Naive thymus-derived CD4-positive, alpha-beta T cell (primary cell): ENCODE measurements around the gene GPR25. TPM values are rescaled to one million over a fixed set of nuclear protein-coding genes. Genes with fewer than 3 reads are reported as not detected.
A peak's percentile ranks its signal among the peaks of the same experiment; 100 is the strongest.

Source experiments
- ATAC-seq: fragments of 150-1000 bp; cut with Tn5 transposase; 2 replicates; pipeline ENCODE4 v1.10.0; 2021; ENCODE audit warnings: mild to moderate bottlenecking, moderate library complexity
- CTCF ChIA-PET: fragments of 350-600 bp; sonication (Branson Sonifier 250); formaldehyde crosslinking; loops from one replicate; lab custom pipeline; 2021; ENCODE audit warnings: antibody characterized with exemption; lab: Charles Lee
- POLR2A ChIA-PET: fragments of 350-600 bp; sonication (Branson Sonifier 250); formaldehyde crosslinking; loops from one replicate; lab custom pipeline; 2021; ENCODE audit warnings: antibody characterized with exemption, inconsistent platforms; lab: Charles Lee
- DNase-seq, 9 donors: peaks; one replicate each; pipeline versions ENCODE4 v3.0.0 to v3.0.0-alpha.2; 2020 to 2022; ENCODE audit warnings: mixed read lengths in 1 of 9
- H3K27ac ChIP-seq: one replicate; pipeline ENCODE4 v1.7.0; 2013; ENCODE audit warnings: mild to moderate bottlenecking, low read depth, low read length, moderate library complexity
- H3K27me3 ChIP-seq, 2 donors: one replicate each; pipeline ENCODE4 v1.7.0; 2013; ENCODE audit warnings: low read length in 2 of 2, mild to moderate bottlenecking in 2 of 2, moderate library complexity in 2 of 2; ENCODE audit not compliant: control insufficient read depth in 2 of 2, insufficient read depth in 2 of 2
- H3K36me3 ChIP-seq, 3 experiments: 1 replicate in 2 of 3; 2 replicates in 1 of 3; pipeline ENCODE4 v1.7.0; 2013; ENCODE audit warnings: low read length in 3 of 3, mild to moderate bottlenecking in 3 of 3, moderate library complexity in 1 of 3; ENCODE audit not compliant: insufficient read depth in 3 of 3, control insufficient read depth in 2 of 3
- H3K4me1 ChIP-seq, 2 donors: one replicate each; pipeline ENCODE4 v1.7.0; 2013; ENCODE audit warnings: low read length in 2 of 2, mild to moderate bottlenecking in 2 of 2, moderate library complexity in 1 of 2; ENCODE audit not compliant: control insufficient read depth in 2 of 2, insufficient read depth in 2 of 2
- H3K4me3 ChIP-seq: 2 replicates; pipeline ENCODE4 v1.7.0; 2013; ENCODE audit warnings: mild to moderate bottlenecking, low read length
- H3K9me3 ChIP-seq, 3 experiments: 1 replicate in 2 of 3; 2 replicates in 1 of 3; pipeline ENCODE4 v1.7.0; 2013; ENCODE audit warnings: low read length in 3 of 3; ENCODE audit not compliant: control insufficient read depth in 2 of 3
- H3K27ac Mint-ChIP-seq, 9 donors: one replicate each; pipeline ENCODE4 v1.8.0; 2020 to 2022; ENCODE audit warnings: mixed read lengths in 9 of 9, mild to moderate bottlenecking in 8 of 9, moderate library complexity in 5 of 9, inconsistent platforms in 2 of 9
- H3K27me3 Mint-ChIP-seq, 5 donors: one replicate each; pipeline ENCODE4 v1.8.0; 2021 to 2022; ENCODE audit warnings: mixed read lengths in 5 of 5, mild to moderate bottlenecking in 1 of 5
- H3K36me3 Mint-ChIP-seq, 5 donors: one replicate each; pipeline ENCODE4 v1.8.0; 2020 to 2022; ENCODE audit warnings: mixed read lengths in 5 of 5, mild to moderate bottlenecking in 3 of 5, inconsistent platforms in 1 of 5
- H3K4me1 Mint-ChIP-seq, 7 donors: one replicate each; pipeline ENCODE4 v1.8.0; 2020 to 2022; ENCODE audit warnings: mixed read lengths in 7 of 7, mild to moderate bottlenecking in 3 of 7, inconsistent platforms in 1 of 7
- H3K4me3 Mint-ChIP-seq, 10 donors: one replicate each; pipeline ENCODE4 v1.8.0; 2020 to 2022; ENCODE audit warnings: mild to moderate bottlenecking in 10 of 10, mixed read lengths in 10 of 10, moderate library complexity in 6 of 10, inconsistent platforms in 2 of 10
- H3K9me3 Mint-ChIP-seq, 11 donors: one replicate each; pipeline ENCODE4 v1.8.0; 2020 to 2022; ENCODE audit warnings: mixed read lengths in 11 of 11, mild to moderate bottlenecking in 4 of 11, inconsistent platforms in 1 of 11, moderate library complexity in 1 of 11
- intact Hi-C, 2 donors: fragments of 100-400 bp; cut with micrococcal nuclease; formaldehyde crosslinking; loops; one replicate each; pipeline ENCODE4 v1.15.1; 2023
- polyA plus RNA-seq, 2 donors: library from polyadenylated mRNA; unstranded; fragments of 300-500 nt; fragmentation: Illumina TruSeq; gene quantifications; one replicate each; pipeline ENCODE4 v1.2.3, GENCODE V29; 2021
- total RNA-seq, 6 experiments: library from RNA in 5 of 6; stranded (reverse) in 5 of 6; gene quantifications; 1 replicate in 5 of 6; 2 replicates in 1 of 6; pipeline ENCODE4 v1.2.3 and lab custom pipeline; 2021 to 2026

GPR25 gene, protein sequence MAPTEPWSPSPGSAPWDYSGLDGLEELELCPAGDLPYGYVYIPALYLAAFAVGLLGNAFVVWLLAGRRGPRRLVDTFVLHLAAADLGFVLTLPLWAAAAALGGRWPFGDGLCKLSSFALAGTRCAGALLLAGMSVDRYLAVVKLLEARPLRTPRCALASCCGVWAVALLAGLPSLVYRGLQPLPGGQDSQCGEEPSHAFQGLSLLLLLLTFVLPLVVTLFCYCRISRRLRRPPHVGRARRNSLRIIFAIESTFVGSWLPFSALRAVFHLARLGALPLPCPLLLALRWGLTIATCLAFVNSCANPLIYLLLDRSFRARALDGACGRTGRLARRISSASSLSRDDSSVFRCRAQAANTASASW
- total RNA-seq (1 to 10 TPM in 2 of 5 experiments, under 1 TPM in 2, not detected in 1; 0.48 to 1.3 (median 0.95) TPM), polyA plus RNA-seq (1 to 10 TPM in 1 of 2 donors, under 1 TPM in 1; 0.66 to 1.8 TPM), total RNA-seq (lab: John Stamatoyannopoulos, UW) (0.40 reads per million)

DNA sequence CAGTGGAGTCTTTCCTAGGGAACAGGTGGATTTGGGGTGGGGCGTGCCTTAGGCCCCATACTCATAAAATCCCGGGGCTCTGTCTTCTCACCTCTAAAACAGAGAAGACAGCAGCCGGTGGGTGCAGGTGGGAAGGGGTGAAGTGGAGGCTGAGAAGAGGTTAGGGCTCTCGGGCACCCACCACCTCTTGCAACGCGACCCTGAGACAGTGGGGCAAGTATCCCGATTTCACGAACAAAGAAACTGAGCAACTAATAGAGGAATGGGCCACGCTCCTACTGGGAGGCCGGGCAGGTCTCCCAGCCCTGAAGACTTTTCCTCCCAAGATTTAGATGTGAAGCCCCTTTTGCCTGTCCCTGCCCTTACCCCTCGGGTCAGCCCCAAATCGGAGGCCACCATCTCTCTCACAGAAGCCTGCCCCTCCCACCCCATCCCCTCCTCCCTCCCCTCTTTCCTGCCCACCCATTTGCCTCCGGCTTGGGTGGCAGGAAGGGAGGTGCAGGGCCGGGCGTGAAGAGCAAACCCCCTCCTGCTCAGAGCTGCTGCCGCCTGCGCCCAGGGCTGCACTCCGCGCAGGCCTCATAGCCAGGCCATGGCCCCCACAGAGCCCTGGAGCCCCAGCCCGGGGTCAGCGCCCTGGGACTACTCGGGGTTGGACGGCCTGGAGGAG lies at the start of gene GPR25:
Gene GPR25, plus strand, starts transcription at position 536 of the 670 bp plus-strand sequence. Its CDS starts 57 bp downstream, at position 593.
- Histone ChIP-seq H3K27ac (no peak within 1 kb of the TSS), H3K4me1 (peaks cover 14 to 28% of the 10 kb centered on the region in 2 donors), H3K4me3 (no peak within 1 kb of the TSS), H3K9me3 (no peaks in the 10 kb centered on the region), H3K27me3 (no peaks in the 10 kb centered on the region), H3K36me3 (no peaks in the 10 kb centered on the region)
- peaks cover 24 to 61% (median 30%) of the 10 kb centered on the region in 5 donors for H3K27me3 Mint-ChIP-seq
- no peak for DNase-seq
- ChIA-PET POLR2A (no interaction called here), CTCF (no interaction called here)
- H3K9me3 Mint-ChIP-seq = no peaks in the 10 kb centered on the region
- no peaks in the 10 kb centered on the region for H3K36me3 Mint-ChIP-seq
- no peak for ATAC-seq
- peaks cover 0 to 40% (median 22%) of the 10 kb centered on the region in 7 donors for H3K4me1 Mint-ChIP-seq
- intact Hi-C loops = no loop called here
- H3K27ac Mint-ChIP-seq = peak within 1 kb of the TSS in 1 of 9 donors; percentile 20
- peak within 1 kb of the TSS; percentile 22 to 82 (median 60) for H3K4me3 Mint-ChIP-seq

DNA sequence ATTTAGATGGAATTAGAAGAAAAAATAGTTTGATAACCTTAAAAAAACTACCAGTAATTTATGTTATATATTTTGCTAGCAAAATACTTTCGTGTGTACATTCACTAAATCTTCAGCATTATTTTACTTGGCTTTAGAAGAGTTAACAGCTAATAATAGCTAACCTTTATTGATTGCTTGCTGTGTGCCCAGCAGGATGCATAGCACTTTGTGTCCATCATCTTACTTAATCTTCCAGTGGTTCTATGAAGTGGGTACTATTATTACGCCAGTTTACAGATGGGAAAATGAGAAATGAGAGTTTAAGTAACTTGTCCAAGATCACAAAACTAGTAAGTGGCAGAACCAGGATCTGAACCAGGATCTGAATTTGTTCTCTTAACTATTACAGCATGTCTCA lies 41.7 kb upstream of the GPR25 start:
- ATAC-seq = no peak

DNA sequence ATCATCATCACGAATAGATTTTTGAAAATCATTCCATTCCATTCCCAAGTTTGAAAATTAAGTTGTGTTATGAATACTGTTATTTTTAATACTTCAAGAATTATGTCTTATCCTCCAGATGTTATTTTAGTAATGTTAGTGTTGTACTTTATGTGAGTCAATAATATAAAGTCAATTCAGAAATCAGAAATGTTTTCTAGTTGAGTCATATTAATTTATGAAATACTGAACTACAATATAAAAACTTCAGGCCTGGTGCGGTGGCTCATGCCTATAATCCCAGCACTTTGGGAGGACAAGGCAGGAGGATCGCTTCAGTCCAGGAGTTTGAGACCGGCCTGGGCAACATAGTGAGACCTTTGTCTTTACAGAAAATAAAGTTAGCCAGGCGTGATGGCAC lies 38.4 kb upstream of the GPR25 start:
- H3K4me3 Mint-ChIP-seq = no peak overlapping the region
- no peaks in the 10 kb centered on the region for H3K27me3 ChIP-seq
- ChIA-PET CTCF (no interaction called here), POLR2A (no interaction called here)
- no peaks in the 10 kb centered on the region for H3K9me3 ChIP-seq
- no peak overlapping the region for H3K27ac ChIP-seq
- H3K4me1 Mint-ChIP-seq = peaks cover 0 to 4% (median 0%) of the 10 kb centered on the region in 7 donors
- ATAC-seq = no peak
- peaks cover 0 to 24% (median 19%) of the 10 kb centered on the region in 5 donors for H3K36me3 Mint-ChIP-seq
- no peaks in the 10 kb centered on the region for H3K36me3 ChIP-seq
- H3K4me3 ChIP-seq = no peak overlapping the region
- no peak overlapping the region for H3K27ac Mint-ChIP-seq
- DNase-seq = no peak
- H3K9me3 Mint-ChIP-seq = peaks cover 0 to 9% (median 0%) of the 10 kb centered on the region in 11 donors
- H3K4me1 ChIP-seq = no peaks in the 10 kb centered on the region
- intact Hi-C loops = no loop called here
- H3K27me3 Mint-ChIP-seq = peaks cover 0 to 10% (median 0%) of the 10 kb centered on the region in 5 donors

More for the DNA sequence above, 41.7 kb upstream of the GPR25 start:
- intact Hi-C loops = no loop called here
- H3K4me1 Mint-ChIP-seq = peaks cover 0 to 12% (median 5%) of the 10 kb centered on the region in 7 donors
- no peaks in the 10 kb centered on the region for H3K27me3 ChIP-seq
- H3K27me3 Mint-ChIP-seq = peaks cover 0 to 12% (median 0%) of the 10 kb centered on the region in 5 donors
- H3K9me3 ChIP-seq = no peaks in the 10 kb centered on the region
- H3K36me3 ChIP-seq = no peaks in the 10 kb centered on the region
- peaks cover 0 to 19% (median 10%) of the 10 kb centered on the region in 5 donors for H3K36me3 Mint-ChIP-seq
- H3K4me3 ChIP-seq = no peak overlapping the region
- ChIA-PET POLR2A (no interaction called here), CTCF (interaction anchor here (0.8 kb wide), 1 partner anchor 209 kb away, joined by 4 read pairs; no protein-coding TSS in a partner anchor)
- peaks cover 0 to 1% (median 0%) of the 10 kb centered on the region in 11 donors for H3K9me3 Mint-ChIP-seq
- no peak overlapping the region for H3K27ac ChIP-seq
- H3K4me1 ChIP-seq = no peaks in the 10 kb centered on the region
- no peak overlapping the region for H3K27ac Mint-ChIP-seq
- DNase-seq = no peak
- H3K4me3 Mint-ChIP-seq = no peak overlapping the region

DNA sequence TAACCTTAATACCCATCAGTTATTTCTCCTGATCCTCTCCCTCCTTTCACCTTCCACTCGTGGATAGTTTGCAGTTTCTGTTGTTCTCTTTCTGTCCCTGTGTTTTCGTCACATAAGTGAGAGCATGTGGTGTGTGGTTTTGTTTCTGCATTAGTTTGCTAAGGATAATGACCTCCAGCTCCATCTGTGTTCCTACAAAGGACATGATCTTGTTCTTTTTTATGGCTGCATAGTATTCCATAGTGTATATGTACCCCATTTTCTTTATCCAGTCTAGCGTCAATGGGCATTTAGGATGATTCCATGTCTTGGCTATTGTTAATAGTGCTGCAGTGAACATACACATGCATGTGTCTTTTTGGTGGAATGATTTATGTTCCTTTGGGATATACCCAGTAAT lies 36.6 kb upstream of the GPR25 start:
- H3K36me3 Mint-ChIP-seq = peaks cover 0 to 25% (median 19%) of the 10 kb centered on the region in 5 donors
- Histone ChIP-seq H3K9me3 (no peaks in the 10 kb centered on the region), H3K27me3 (no peaks in the 10 kb centered on the region), H3K4me1 (no peaks in the 10 kb centered on the region), H3K4me3 (no peak overlapping the region), H3K36me3 (no peaks in the 10 kb centered on the region), H3K27ac (no peak overlapping the region)
- intact Hi-C loops = no loop called here
- CTCF ChIA-PET = interaction anchor here (0.7 kb wide), 1 partner anchor 278 kb away, joined by 3 read pairs; no protein-coding TSS in a partner anchor
- peaks cover 0 to 4% (median 0%) of the 10 kb centered on the region in 5 donors for H3K27me3 Mint-ChIP-seq
- peaks cover 0 to 1% (median 0%) of the 10 kb centered on the region in 7 donors for H3K4me1 Mint-ChIP-seq
- no peak overlapping the region for H3K4me3 Mint-ChIP-seq
- POLR2A ChIA-PET = no interaction called here
- H3K9me3 Mint-ChIP-seq = peaks cover 0 to 9% (median 0%) of the 10 kb centered on the region in 11 donors
- H3K27ac Mint-ChIP-seq = peak overlapping the region in 1 of 9 donors; percentile 2
- ATAC-seq = no peak
- no peak for DNase-seq

DNA sequence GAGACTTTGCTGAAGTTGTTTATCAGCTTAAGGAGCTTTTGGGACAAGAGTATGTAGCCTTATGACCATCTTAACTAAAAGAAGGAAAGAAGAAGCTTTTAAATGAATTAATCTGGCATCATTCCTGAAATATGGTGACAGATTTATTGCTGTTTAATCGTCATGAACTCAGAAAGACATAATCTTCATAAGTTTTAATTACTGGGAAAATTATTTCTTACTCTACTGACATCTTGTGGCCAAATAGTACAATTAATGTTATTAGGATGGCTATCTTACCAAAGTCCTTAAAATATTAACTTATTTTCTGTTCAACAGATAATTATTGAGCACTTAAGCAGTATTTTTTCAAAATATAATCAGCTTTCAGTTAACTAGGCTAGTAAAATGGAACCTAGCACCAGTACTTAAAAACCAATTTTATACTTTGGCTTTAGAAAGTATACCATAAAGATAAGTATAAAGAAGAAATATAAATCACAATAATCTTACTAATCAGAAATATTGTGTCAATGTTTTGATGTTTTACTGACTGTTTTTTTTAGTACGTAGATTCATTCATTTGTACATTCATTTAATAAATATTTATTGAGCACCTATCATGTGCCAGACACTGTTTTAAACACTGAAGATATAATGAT lies 34.7 kb upstream of the GPR25 start:
- intact Hi-C loops = no loop called here
- H3K9me3 Mint-ChIP-seq = peaks cover 0 to 9% (median 0%) of the 10 kb centered on the region in 11 donors
- ATAC-seq (no peak), DNase-seq (no peak)
- H3K27ac Mint-ChIP-seq = no peak overlapping the region
- H3K36me3 Mint-ChIP-seq = peaks cover 0 to 27% (median 24%) of the 10 kb centered on the region in 5 donors
- Histone ChIP-seq H3K36me3 (no peaks in the 10 kb centered on the region), H3K4me3 (no peak overlapping the region), H3K27ac (no peak overlapping the region), H3K27me3 (no peaks in the 10 kb centered on the region), H3K9me3 (no peaks in the 10 kb centered on the region), H3K4me1 (no peaks in the 10 kb centered on the region)
- POLR2A ChIA-PET = no interaction called here
- CTCF ChIA-PET = no interaction called here
- H3K4me1 Mint-ChIP-seq = peaks cover 0 to 1% (median 0%) of the 10 kb centered on the region in 7 donors
- H3K27me3 Mint-ChIP-seq = no peaks in the 10 kb centered on the region
- no peak overlapping the region for H3K4me3 Mint-ChIP-seq

DNA sequence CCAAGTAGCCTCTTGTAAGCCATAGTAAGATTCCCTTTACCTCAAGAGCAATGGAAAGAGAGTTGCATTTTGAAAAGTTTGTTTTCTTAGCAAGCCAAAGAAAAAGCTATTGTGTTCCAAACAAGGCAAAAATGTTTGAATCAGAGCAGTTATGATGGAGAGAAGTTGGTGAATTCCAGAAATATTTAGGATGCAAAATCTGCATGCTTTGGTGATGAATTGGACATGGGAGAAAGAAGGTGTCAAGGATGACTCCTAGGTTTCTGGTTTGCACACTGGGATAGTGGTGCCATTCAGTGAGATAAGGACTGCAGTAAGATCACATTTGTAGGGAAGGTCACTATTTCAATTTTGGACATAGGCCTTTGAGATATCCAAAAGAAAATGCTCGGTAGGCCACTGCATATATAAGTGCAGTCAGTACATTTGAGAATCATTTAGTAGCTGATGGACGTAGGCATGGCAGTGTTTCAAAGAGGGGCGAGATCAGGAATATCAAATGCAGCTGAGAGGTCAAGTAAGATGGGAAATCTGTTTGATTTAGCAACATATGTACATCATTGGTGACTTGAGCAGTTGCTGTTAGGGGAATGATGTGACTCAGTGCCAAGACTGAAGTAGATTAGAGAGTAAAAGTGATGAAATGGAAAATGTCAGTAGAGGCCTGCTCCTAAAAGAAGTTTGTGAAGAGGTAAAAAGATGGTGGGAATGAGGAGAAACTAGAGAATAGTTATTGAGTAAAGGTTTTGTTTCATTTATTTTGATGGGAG lies 33.9 kb upstream of the GPR25 start:
- Histone ChIP-seq H3K4me3 (no peak overlapping the region), H3K27me3 (no peaks in the 10 kb centered on the region), H3K4me1 (no peaks in the 10 kb centered on the region), H3K27ac (no peak overlapping the region), H3K36me3 (no peaks in the 10 kb centered on the region), H3K9me3 (no peaks in the 10 kb centered on the region)
- H3K27ac Mint-ChIP-seq = no peak overlapping the region
- DNase-seq (no peak), ATAC-seq (no peak)
- POLR2A ChIA-PET = no interaction called here
- H3K36me3 Mint-ChIP-seq = peaks cover 0 to 28% (median 22%) of the 10 kb centered on the region in 5 donors
- intact Hi-C loops = no loop called here
- CTCF ChIA-PET = no interaction called here
- H3K9me3 Mint-ChIP-seq = peaks cover 0 to 9% (median 0%) of the 10 kb centered on the region in 11 donors
- H3K4me3 Mint-ChIP-seq = no peak overlapping the region
- no peaks in the 10 kb centered on the region for H3K27me3 Mint-ChIP-seq
- H3K4me1 Mint-ChIP-seq = peaks cover 0 to 1% (median 0%) of the 10 kb centered on the region in 7 donors
